NCI-H2081 (cell line): Measurements from ENCODE around the gene C1D.
"Not testable (repeated sequence)": the region's sequence is repeated elsewhere in the genome, so short reads cannot be mapped to it uniquely, and the experiment has no call there.

Experiments used
- DNase-seq, 2 experiments: peaks; one replicate each; lab custom pipeline; 2025; lab: John Stamatoyannopoulos, UW

The C1D gene

GRCh38 chr2:67999332-67999731 lies 63.5 kb downstream of the C1D start:
- no peak for DNase-seq

DNA sequence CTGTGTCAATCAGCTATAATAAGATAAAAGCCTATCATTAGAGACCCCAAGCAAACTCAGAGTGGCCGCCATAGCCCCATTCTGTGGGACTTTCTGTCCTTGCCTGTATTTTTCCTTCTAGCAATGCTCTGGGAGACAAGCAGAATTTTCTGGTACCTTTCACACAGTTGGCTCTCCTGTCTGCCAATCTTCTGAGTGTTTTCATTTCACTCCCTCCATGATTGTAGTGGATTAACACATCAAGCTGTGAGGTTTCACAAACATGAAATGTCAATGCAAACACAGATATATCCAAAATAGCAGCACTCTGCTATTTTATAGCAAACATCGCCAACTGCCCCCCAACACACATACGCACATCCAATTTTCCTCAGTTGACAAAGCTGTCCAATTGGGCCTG lies 64.9 kb downstream of the C1D start:
- no peak for DNase-seq

DNA sequence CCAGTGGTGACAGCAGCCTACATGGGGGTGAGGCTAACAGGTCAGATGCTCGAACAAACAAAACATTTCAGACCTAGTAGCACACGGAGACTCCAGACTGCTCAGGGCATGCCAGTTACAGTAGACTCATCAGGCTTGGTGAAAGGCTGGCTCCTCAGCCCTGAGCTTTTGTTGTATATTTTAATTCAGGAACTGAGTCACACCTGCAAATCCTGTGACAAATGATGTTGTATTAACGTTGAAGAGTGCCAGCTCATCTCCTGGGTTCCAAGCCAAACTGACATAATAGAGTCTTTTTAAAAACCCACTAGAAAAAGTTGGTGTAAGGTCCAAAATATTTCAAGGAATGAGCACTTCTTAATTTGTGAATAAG lies 65.3 kb downstream of the C1D start:
- no peak for DNase-seq

DNA sequence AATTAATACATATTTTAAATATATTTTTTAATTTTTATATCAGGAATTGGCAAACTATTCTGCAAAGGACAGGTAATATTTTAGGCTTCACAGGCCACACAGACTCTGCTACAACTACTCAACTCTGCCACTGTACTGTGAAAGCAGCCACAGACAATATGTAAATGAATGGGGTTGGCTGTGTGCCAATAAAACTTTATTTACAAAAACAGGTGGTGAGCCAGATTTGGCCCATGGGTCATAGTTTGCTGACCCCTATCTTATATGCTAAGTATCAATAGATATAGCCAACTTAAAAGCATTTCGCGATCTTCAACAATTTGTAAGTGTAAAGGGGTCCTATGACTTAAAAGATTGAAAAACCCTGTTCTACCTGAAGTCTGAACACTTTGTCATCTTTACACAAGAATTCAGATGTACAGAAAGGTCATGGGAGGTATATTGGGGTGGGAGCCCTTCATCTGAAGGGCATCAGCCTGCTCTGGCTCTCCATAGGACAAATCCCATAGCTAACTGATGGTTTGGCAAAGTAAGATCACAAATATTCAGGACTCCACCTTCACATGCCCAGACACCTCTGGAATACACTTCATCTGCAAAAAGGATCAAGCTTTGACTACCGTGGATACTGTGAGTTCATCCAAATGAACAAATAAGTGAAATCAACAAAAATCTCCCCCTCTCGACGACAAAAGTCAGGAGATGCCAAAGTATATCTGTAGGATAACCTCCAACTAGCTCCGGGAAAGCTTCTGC lies 65.9 kb downstream of the C1D start:
- DNase-seq, result no peak

GRCh38 chr2:67994716-67995115 lies 68.1 kb downstream of the C1D start:
- DNase-seq, result no peak

DNA sequence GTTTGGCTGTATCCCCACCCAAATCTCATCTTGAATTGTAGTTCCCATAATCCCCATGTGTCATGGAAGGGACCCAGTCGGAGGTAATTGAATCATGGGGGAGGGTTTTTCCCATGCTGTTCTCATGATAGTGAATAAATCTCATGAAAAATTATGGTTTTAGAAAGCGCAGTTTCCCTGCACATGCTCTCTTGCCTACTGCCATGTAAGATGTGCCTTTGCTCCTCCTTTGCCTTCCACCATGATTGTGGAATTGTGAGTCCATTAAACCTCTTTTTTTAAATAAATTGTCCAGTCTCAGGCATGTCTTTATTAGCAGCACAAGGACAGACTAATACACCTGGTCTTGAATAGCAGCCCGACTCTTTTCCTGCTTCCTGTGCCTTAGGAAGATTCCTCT lies 68.7 kb downstream of the C1D start:
- DNase-seq, result not testable (repeated sequence)

DNA sequence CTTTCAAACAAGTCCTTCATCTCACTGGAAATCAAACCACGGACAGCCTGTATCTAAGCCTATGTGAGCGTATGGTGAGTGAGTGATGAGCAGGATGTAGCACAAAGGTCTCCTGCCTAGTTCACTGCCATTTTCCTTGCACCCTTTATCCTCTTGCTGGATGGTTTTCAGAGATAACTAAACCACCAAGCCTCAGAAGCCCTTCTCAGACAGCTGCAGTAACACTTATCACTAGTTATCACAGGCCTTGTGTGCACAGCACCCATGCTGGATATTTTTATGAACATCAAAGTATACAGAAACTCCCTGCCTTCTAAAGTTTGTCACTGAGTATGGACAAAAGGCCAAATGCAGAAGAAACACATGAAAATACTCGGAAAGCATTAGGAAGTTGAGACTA lies 69.5 kb downstream of the C1D start:
- DNase-seq, result no peak

GRCh38 chr2:67991456-67991855 lies 71.3 kb downstream of the C1D start:
- DNase-seq, result no peak
